Testis (tissue), 2 donors: ENCODE results near the gene HSD17B3.

Experiments used
- POLR2A ChIP-seq: fragments of 450-650 bp; IDR thresholded peaks from one replicate; pipeline ENCODE4 v1.6.1; 2017; ENCODE audit warnings: antibody characterized with exemption, mild to moderate bottlenecking, moderate library complexity
- TF ChIP-seq, protein P1 (sequence below), 3 experiments: fragments of 450-650 bp in 2 of 3; fragments of 200-600 bp in 1 of 3; sonication (generic) in 1 of 3; IDR thresholded peaks; one replicate each; pipeline ENCODE4 v1.5.1; 2016 to 2019; ENCODE audit warnings: antibody characterized with exemption in 3 of 3, mild to moderate bottlenecking in 2 of 3, moderate library complexity in 1 of 3

DNA sequence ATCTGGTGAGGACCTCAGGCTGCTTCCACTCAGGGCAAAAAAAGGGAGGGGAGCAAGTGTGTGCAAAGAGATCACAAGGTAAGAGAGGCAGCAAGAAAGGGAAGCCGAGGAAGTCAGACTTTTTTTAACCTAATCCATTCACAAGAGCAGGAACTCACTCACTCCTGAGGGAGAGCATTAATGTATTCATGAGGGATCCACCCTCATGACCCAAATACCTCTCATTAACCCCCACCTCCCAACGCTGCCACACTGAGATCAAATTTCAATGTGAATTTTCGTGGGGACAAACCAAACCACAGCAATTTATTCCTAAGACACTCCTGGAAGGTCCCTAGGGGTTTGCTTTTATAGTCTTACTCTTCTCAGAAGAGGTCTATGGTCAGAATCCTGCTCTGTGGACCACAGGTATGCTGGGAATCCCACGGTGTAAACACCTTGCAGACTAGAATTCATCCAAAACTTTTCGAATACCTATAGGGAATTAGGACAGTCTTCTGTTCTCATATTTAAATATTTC lies 108.7 kb downstream of the HSD17B3 start:
- TF ChIP-seq, protein P1, sequence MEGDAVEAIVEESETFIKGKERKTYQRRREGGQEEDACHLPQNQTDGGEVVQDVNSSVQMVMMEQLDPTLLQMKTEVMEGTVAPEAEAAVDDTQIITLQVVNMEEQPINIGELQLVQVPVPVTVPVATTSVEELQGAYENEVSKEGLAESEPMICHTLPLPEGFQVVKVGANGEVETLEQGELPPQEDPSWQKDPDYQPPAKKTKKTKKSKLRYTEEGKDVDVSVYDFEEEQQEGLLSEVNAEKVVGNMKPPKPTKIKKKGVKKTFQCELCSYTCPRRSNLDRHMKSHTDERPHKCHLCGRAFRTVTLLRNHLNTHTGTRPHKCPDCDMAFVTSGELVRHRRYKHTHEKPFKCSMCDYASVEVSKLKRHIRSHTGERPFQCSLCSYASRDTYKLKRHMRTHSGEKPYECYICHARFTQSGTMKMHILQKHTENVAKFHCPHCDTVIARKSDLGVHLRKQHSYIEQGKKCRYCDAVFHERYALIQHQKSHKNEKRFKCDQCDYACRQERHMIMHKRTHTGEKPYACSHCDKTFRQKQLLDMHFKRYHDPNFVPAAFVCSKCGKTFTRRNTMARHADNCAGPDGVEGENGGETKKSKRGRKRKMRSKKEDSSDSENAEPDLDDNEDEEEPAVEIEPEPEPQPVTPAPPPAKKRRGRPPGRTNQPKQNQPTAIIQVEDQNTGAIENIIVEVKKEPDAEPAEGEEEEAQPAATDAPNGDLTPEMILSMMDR (IDR thresholded peaks at IDR 0.05), result no peak
- TF ChIP-seq POLR2A, result no peak
